ENCODE results near the gene CCDC88B.

DNA sequence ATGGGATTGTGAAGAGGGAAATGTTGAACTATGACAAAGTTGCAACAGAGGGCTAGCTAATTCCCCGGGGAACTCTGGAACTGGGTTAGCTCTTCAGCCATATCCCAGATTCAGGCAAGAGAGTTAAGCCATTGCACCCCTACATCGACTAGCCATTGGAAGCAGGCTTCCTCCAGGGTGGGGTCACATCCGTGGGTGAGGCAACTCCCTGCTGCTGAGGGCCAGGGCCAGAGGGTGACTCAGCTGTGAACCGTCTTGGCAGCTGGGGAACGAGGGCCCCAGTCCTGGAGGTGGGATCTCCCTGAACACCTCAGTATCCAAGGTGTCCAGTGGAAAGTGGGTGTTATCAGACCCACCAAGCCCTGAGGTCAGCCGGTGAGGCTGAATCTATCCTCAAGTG lies 60.1 kb downstream of the CCDC88B start:
- TF ChIP-seq, protein P1, sequence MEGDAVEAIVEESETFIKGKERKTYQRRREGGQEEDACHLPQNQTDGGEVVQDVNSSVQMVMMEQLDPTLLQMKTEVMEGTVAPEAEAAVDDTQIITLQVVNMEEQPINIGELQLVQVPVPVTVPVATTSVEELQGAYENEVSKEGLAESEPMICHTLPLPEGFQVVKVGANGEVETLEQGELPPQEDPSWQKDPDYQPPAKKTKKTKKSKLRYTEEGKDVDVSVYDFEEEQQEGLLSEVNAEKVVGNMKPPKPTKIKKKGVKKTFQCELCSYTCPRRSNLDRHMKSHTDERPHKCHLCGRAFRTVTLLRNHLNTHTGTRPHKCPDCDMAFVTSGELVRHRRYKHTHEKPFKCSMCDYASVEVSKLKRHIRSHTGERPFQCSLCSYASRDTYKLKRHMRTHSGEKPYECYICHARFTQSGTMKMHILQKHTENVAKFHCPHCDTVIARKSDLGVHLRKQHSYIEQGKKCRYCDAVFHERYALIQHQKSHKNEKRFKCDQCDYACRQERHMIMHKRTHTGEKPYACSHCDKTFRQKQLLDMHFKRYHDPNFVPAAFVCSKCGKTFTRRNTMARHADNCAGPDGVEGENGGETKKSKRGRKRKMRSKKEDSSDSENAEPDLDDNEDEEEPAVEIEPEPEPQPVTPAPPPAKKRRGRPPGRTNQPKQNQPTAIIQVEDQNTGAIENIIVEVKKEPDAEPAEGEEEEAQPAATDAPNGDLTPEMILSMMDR (IDR thresholded peaks at IDR 0.05 in 4 of 5, conservative IDR thresholded peaks at IDR 0.05 in 1 of 5): no peak
- TF ChIP-seq POLR2A (IDR thresholded peaks at IDR 0.05): no peak
